HUES6 (cell line): ENCODE measurements around the gene OR5B12.
"Not testable (repeated sequence)": the region's sequence is repeated elsewhere in the genome, so short reads cannot be mapped to it uniquely, and the experiment has no call there.

Experiments used
- H3K27ac ChIP-seq: 2 replicates; pipeline ENCODE4 v1.7.0; 2013; ENCODE audit warnings: low read depth, mild to moderate bottlenecking, low read length, inconsistent platforms
- H3K27me3 ChIP-seq: 2 replicates; pipeline ENCODE4 v1.6.1; 2013; ENCODE audit warnings: low read length; ENCODE audit not compliant: control insufficient read depth, insufficient read depth
- H3K36me3 ChIP-seq: 2 replicates; pipeline ENCODE4 v1.6.1; 2013; ENCODE audit warnings: low read length; ENCODE audit not compliant: control insufficient read depth, insufficient read depth
- H3K4me1 ChIP-seq: 2 replicates; pipeline ENCODE4 v1.6.1; 2013; ENCODE audit warnings: low read length; ENCODE audit not compliant: control insufficient read depth, insufficient read depth
- H3K4me3 ChIP-seq: 2 replicates; pipeline ENCODE4 v1.5.1; 2013; ENCODE audit warnings: low read depth, low read length
- H3K9ac ChIP-seq: one replicate; pipeline ENCODE4 v1.6.1; 2013; ENCODE audit warnings: mild to moderate bottlenecking, low read length
- H3K9me3 ChIP-seq: 2 replicates; pipeline ENCODE4 v1.6.1; 2013; ENCODE audit warnings: low read depth, low read length; ENCODE audit not compliant: control insufficient read depth, insufficient read depth

Gene OR5B12

GRCh38 chr11:58433638-58434203 lies 8.3 kb downstream of the OR5B12 start:
- H3K9ac ChIP-seq: no peak overlapping the region
- no peaks in the 10 kb centered on the region for H3K27me3 ChIP-seq
- H3K9me3 ChIP-seq: no peaks in the 10 kb centered on the region
- H3K36me3 ChIP-seq: no peaks in the 10 kb centered on the region
- no peak overlapping the region for H3K27ac ChIP-seq
- H3K4me1 ChIP-seq: no peaks in the 10 kb centered on the region
- H3K4me3 ChIP-seq: no peak overlapping the region

- H3K9me3 ChIP-seq: no peaks in the 10 kb centered on the region
- no peak overlapping the region for H3K9ac ChIP-seq
- H3K36me3 ChIP-seq: no peaks in the 10 kb centered on the region
- peaks cover 8% of the 10 kb centered on the region for H3K4me1 ChIP-seq
- H3K4me3 ChIP-seq: no peak overlapping the region
- no peaks in the 10 kb centered on the region for H3K27me3 ChIP-seq
- H3K27ac ChIP-seq: no peak overlapping the region
These were observed 12.8 kb downstream of the OR5B12 start for GRCh38 chr11:58429273-58429672.

DNA sequence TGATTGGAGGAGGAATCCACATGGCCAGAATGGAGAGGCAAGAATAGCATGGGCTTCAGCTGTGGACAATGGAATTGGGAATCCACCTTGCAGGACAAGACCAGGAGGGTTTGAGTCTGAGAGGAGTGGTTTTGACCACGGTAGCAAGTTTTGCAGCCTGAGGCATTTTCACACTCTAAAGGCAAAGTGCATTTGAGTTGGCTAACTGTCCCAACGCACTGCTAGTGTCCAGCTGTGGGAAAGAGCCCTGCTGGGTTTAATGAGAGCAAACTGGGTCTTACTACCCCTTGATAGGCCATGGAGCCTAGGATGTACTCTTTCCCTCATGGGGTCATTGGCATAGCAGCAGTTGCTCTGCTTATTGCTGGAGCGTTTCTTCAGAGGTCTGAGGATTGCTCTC lies 14.0 kb downstream of the OR5B12 start, which contains the start of gene OR5B2:
TSS of gene OR5B2 (minus strand) at position 101 of the 400 bp plus-strand sequence. CDS start 4,860 bp downstream, outside the sequence.
- H3K36me3 ChIP-seq: no peaks in the 10 kb centered on the region
- H3K9me3 ChIP-seq: no peaks in the 10 kb centered on the region
- H3K4me3 ChIP-seq: no peak within 1 kb of the TSS
- H3K27me3 ChIP-seq: no peaks in the 10 kb centered on the region
- H3K4me1 ChIP-seq: peaks cover 12% of the 10 kb centered on the region
- H3K27ac ChIP-seq: no peak within 1 kb of the TSS
- no peak within 1 kb of the TSS for H3K9ac ChIP-seq

GRCh38 chr11:58406774-58407173 lies 35.3 kb downstream of the OR5B12 start, which contains the start of gene OR5B3:
Gene OR5B3 (minus strand): TSS chr11:58406874. CDS start chr11:58403409, 3,465 bp downstream.
- Histone ChIP-seq H3K36me3 (no peaks in the 10 kb centered on the region), H3K9ac (no peak within 1 kb of the TSS), H3K4me1 (no peaks in the 10 kb centered on the region), H3K9me3 (0 out of 2 replicates have a peak, but pooled peaks cover 2% of the 10 kb centered on the region), H3K4me3 (no peak within 1 kb of the TSS), H3K27ac (no peak within 1 kb of the TSS), H3K27me3 (no peaks in the 10 kb centered on the region)

DNA sequence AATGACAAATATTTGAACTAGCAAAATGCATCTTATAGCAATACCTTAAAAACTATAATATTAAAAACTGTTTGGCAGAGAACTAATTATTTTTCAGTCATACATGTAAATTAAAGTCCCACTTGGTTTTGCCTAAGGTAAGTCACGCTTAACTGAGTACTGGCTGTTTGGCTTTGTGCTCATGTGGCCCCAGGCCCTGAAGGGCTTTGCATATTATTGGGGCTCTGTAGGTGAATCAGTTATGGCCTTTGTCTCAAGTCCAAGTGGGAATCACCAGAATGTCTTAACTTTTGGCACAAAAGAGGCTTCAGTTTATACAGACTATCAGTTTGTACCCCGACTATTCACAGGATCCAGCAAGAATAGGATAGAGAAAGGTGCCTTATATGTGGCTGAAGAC lies 42.4 kb downstream of the OR5B12 start:
- not testable (repeated sequence) for H3K27ac ChIP-seq, H3K36me3 ChIP-seq, H3K9ac ChIP-seq, H3K4me3 ChIP-seq, H3K27me3 ChIP-seq, H3K4me1 ChIP-seq, H3K9me3 ChIP-seq

GRCh38 chr11:58395581-58395980 lies 46.5 kb downstream of the OR5B12 start:
- no peak overlapping the region for H3K4me3 ChIP-seq
- H3K27ac ChIP-seq: no peak overlapping the region
- no peaks in the 10 kb centered on the region for H3K36me3 ChIP-seq
- no peak overlapping the region for H3K9ac ChIP-seq
- peaks cover 6% of the 10 kb centered on the region for H3K9me3 ChIP-seq
- H3K4me1 ChIP-seq: no peaks in the 10 kb centered on the region
- no peaks in the 10 kb centered on the region for H3K27me3 ChIP-seq

DNA sequence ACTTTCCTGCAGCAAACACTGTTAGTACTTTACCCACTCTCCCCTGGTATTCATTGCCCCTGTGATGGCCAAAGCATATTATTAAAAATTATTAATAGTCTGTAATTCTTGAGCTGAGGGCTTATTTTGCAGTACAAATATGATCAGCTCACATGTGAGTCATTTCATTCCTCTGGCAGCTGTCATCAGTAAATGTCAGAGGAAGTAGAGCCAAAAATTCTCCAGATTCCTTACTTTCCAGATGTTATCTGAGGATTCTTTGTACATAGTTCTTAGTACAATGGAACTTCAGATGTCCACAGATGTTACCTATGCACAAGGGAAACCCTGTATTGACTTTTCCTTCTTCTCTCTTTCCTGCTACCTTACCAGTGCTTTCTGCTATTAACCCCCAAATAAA lies 47.8 kb downstream of the OR5B12 start:
- Histone ChIP-seq H3K27me3 (no peaks in the 10 kb centered on the region), H3K9me3 (peaks cover 6% of the 10 kb centered on the region), H3K36me3 (no peaks in the 10 kb centered on the region), H3K27ac (no peak overlapping the region), H3K4me3 (no peak overlapping the region), H3K9ac (no peak overlapping the region), H3K4me1 (no peaks in the 10 kb centered on the region)

DNA sequence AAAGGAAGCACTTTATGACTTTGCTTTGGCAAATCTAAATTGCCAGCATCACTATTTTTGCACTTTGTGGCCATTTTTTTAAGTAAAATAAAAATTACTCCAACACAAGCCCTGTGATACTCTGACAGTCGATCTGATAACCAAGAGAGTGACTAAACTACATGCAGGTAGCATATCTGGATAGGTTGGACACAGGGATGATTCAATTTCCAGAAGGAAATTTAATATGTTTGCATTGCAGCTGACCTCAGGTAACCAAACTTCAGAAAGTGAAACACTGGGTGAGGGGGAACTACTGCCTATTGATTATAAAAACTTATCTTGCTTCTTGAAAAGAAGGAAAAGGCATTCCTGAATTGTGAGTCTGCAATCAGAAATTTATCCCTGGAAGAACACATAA lies 49.3 kb downstream of the OR5B12 start:
- Histone ChIP-seq H3K27me3 (no peaks in the 10 kb centered on the region), H3K9me3 (peaks cover 6% of the 10 kb centered on the region), H3K4me1 (no peaks in the 10 kb centered on the region), H3K9ac (no peak overlapping the region), H3K27ac (no peak overlapping the region), H3K36me3 (no peaks in the 10 kb centered on the region), H3K4me3 (no peak overlapping the region)

GRCh38 chr11:58391879-58392278 lies 50.2 kb downstream of the OR5B12 start:
- Histone ChIP-seq H3K27ac (no peak overlapping the region), H3K4me3 (no peak overlapping the region), H3K9ac (no peak overlapping the region), H3K4me1 (no peaks in the 10 kb centered on the region), H3K27me3 (no peaks in the 10 kb centered on the region), H3K9me3 (peaks cover 6% of the 10 kb centered on the region), H3K36me3 (no peaks in the 10 kb centered on the region)

DNA sequence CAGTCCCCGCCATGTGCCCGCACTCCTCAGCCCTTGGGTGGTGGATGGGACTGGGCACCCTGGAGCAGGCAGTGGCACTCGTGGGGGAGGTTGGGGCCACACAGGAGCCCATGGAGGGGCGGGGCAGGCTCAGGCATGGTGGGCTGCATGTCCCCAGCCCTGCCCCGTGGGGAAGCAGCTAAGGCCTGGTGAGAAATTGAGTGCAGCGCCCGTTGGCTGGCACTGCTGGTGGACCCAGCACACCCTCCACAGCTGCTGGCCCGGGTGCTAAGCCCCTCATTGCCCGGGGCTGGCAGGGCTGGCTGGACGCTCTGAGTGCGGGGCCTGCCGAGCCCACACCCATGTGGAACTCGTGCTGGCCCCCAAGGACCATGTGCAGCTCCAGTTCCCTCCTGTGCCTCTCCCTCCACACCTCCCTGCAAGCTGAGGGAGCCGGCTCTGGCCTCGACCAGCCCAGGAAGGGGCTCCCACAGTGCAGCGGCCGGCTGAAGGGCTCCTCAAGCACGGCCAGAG lies 51.4 kb downstream of the OR5B12 start:
- H3K36me3 ChIP-seq: no peaks in the 10 kb centered on the region
- no peak overlapping the region for H3K4me3 ChIP-seq
- no peak overlapping the region for H3K27ac ChIP-seq
- no peaks in the 10 kb centered on the region for H3K4me1 ChIP-seq
- no peak overlapping the region for H3K9ac ChIP-seq
- peaks cover 6% of the 10 kb centered on the region for H3K9me3 ChIP-seq
- H3K27me3 ChIP-seq: no peaks in the 10 kb centered on the region
